ENCODE measurements around the gene KIF26B.

KIF26B gene

DNA sequence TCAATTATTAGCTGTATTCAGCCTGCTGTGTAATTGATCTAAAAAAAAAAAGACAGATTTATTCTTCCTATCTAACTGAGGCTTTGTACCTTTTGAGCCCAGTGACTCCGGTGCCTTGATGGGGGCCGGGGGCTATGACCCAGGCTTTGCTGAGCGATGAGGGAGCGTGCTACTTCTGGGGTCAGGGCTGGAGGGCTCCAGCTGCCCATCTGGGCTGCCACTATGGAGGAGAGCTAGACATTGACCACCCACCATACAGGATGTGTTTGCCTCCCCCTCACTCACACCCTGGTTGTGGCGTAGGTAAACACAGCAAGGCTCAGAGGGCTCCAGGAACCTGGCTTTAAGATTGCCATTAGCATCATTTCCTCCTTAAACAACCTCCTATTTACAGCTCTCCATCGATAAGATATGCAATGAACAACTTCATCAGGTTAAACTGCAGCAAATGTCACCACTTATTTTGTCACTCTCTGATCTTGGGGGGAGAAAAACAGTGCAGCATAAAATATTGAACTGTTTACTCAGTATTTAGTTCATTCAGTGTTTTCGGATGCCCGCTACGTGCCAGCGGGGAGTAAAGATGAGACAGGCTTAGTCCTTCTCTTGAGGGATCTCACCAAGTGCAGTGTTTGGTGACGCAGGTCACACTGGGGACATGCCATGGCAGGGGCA lies 231.6 kb downstream of the KIF26B start:
- H3F3A ChIP-seq (ENCODE audit: low read depth), result no peaks in the 10 kb centered on the region
- no peaks in the 10 kb centered on the region for H3K79me2 ChIP-seq (ENCODE audit: insufficient read depth, low read length)
- no peak overlapping the region for H3K4me2 ChIP-seq (ENCODE audit: low read depth, low read length, poor library complexity, severe bottlenecking)
- no peaks in the 10 kb centered on the region for H4K20me1 ChIP-seq (ENCODE audit: insufficient read depth, low read length, poor library complexity, severe bottlenecking)
- H3K9me2 ChIP-seq (replicated peaks; ENCODE audit: low read depth, low read length), result no peaks in the 10 kb centered on the region
- H3K27me3 ChIP-seq (ENCODE audit: insufficient read depth, low read length, poor library complexity, severe bottlenecking), result peaks cover 10% of the 10 kb centered on the region
- TF ChIP-seq, protein P1, sequence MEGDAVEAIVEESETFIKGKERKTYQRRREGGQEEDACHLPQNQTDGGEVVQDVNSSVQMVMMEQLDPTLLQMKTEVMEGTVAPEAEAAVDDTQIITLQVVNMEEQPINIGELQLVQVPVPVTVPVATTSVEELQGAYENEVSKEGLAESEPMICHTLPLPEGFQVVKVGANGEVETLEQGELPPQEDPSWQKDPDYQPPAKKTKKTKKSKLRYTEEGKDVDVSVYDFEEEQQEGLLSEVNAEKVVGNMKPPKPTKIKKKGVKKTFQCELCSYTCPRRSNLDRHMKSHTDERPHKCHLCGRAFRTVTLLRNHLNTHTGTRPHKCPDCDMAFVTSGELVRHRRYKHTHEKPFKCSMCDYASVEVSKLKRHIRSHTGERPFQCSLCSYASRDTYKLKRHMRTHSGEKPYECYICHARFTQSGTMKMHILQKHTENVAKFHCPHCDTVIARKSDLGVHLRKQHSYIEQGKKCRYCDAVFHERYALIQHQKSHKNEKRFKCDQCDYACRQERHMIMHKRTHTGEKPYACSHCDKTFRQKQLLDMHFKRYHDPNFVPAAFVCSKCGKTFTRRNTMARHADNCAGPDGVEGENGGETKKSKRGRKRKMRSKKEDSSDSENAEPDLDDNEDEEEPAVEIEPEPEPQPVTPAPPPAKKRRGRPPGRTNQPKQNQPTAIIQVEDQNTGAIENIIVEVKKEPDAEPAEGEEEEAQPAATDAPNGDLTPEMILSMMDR (conservative IDR thresholded peaks at IDR 0.05; ENCODE audit: low read length), result no peak
- TF ChIP-seq EZH2phosphoT487 (IDR thresholded peaks at IDR 0.05; ENCODE audit: borderline replicate concordance), result no peak
- H3K9ac ChIP-seq (ENCODE audit: low read depth, low read length, poor library complexity, severe bottlenecking), result no peak overlapping the region
- H3K4me1 ChIP-seq (ENCODE audit: insufficient read depth, low read length, poor library complexity, severe bottlenecking), result no peaks in the 10 kb centered on the region
- no peak overlapping the region for H2AFZ ChIP-seq (ENCODE audit: low read length)
- H3K36me3 ChIP-seq (ENCODE audit: insufficient read depth, low read length), result no peaks in the 10 kb centered on the region
- H3K4me3 ChIP-seq (ENCODE audit: low read length, poor library complexity, severe bottlenecking), result no peak overlapping the region
- no peaks in the 10 kb centered on the region for H3K9me3 ChIP-seq (ENCODE audit: insufficient read depth, low read depth, low read length)

DNA sequence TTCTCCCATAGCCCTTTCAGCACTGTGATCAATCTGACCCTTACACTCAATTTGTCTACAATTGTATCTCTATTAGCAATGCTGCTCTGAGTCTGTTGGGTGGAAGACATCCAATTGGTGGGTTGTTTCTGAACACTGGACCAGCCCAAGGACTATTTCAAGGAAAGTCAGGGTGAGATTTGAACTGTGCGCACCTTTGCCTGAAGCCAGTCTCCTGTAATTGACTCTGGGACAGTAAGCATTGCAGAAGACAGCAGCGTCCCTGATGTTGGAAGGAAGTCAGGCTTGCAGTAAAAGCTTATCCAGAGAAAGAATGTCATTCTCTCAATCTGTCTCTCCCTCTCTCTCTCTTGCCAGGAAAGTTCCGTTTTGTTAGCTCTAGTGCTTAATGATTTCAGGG lies 233.9 kb downstream of the KIF26B start:
- no peak overlapping the region for H3K9ac ChIP-seq (ENCODE audit: low read depth, low read length, poor library complexity, severe bottlenecking)
- H2AFZ ChIP-seq (ENCODE audit: low read length), result no peak overlapping the region
- H3K9me3 ChIP-seq (ENCODE audit: insufficient read depth, low read depth, low read length), result no peaks in the 10 kb centered on the region
- no peak overlapping the region for H3K4me2 ChIP-seq (ENCODE audit: low read depth, low read length, poor library complexity, severe bottlenecking)
- no peaks in the 10 kb centered on the region for H3K36me3 ChIP-seq (ENCODE audit: insufficient read depth, low read length)
- H3F3A ChIP-seq (ENCODE audit: low read depth), result no peaks in the 10 kb centered on the region
- H3K4me1 ChIP-seq (ENCODE audit: insufficient read depth, low read length, poor library complexity, severe bottlenecking), result peaks cover 4% of the 10 kb centered on the region
- H3K79me2 ChIP-seq (ENCODE audit: insufficient read depth, low read length), result no peaks in the 10 kb centered on the region
- H4K20me1 ChIP-seq (ENCODE audit: insufficient read depth, low read length, poor library complexity, severe bottlenecking), result no peaks in the 10 kb centered on the region
- peaks cover 10% of the 10 kb centered on the region for H3K27me3 ChIP-seq (ENCODE audit: insufficient read depth, low read length, poor library complexity, severe bottlenecking)
- H3K4me3 ChIP-seq (ENCODE audit: low read length, poor library complexity, severe bottlenecking), result no peak overlapping the region
- H3K9me2 ChIP-seq (replicated peaks; ENCODE audit: low read depth, low read length), result no peaks in the 10 kb centered on the region
- TF ChIP-seq, protein P1 (conservative IDR thresholded peaks at IDR 0.05; ENCODE audit: low read length), result no peak
- no peak for TF ChIP-seq EZH2phosphoT487 (IDR thresholded peaks at IDR 0.05; ENCODE audit: borderline replicate concordance)

DNA sequence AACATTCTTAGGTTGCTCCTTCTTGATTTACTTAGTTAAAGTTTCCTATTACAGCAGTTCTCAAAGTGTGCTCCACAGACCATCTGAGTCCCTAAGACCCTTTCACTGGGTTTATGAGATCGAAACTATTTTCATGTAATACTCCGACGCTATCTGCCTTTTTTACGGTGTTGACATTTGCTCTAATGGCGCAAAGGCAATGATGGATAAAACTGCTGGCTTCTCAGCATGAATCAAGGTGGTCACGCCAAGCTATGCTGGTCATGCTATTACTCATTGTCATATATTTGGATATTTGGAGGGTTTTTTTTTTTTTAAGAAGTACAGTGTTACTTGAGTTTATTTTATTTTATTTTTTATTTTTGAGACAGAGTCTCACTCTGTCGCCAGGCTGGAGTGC lies 235.1 kb downstream of the KIF26B start:
- Histone ChIP-seq H3K79me2 (ENCODE audit: insufficient read depth, low read length) (no peaks in the 10 kb centered on the region), H3K4me3 (ENCODE audit: low read length, poor library complexity, severe bottlenecking) (no peak overlapping the region), H2AFZ (ENCODE audit: low read length) (no peak overlapping the region), H3K9me3 (ENCODE audit: insufficient read depth, low read depth, low read length) (no peaks in the 10 kb centered on the region), H3K36me3 (ENCODE audit: insufficient read depth, low read length) (no peaks in the 10 kb centered on the region), H3K9ac (ENCODE audit: low read depth, low read length, poor library complexity, severe bottlenecking) (no peak overlapping the region), H3K4me2 (ENCODE audit: low read depth, low read length, poor library complexity, severe bottlenecking) (no peak overlapping the region), H4K20me1 (ENCODE audit: insufficient read depth, low read length, poor library complexity, severe bottlenecking) (no peaks in the 10 kb centered on the region), H3K4me1 (ENCODE audit: insufficient read depth, low read length, poor library complexity, severe bottlenecking) (peaks cover 4% of the 10 kb centered on the region), H3F3A (ENCODE audit: low read depth) (no peaks in the 10 kb centered on the region), H3K9me2 (replicated peaks; ENCODE audit: low read depth, low read length) (no peaks in the 10 kb centered on the region), H3K27me3 (ENCODE audit: insufficient read depth, low read length, poor library complexity, severe bottlenecking) (peaks cover 10% of the 10 kb centered on the region)
- TF ChIP-seq EZH2phosphoT487 (IDR thresholded peaks at IDR 0.05; ENCODE audit: borderline replicate concordance), result no peak
- TF ChIP-seq, protein P1 (conservative IDR thresholded peaks at IDR 0.05; ENCODE audit: low read length), result no peak

Measured in Loucy (cell line).